HepG2 (cell line): ENCODE data around the gene CDK2AP2. TPM values are rescaled to one million over a fixed set of nuclear protein-coding genes. Genes with fewer than 3 reads are reported as not detected.

Experiments
- ATAC-seq: fragments of 200-7000 bp; cut with Tn5 transposase; 3 replicates; pipeline ENCODE4 v1.9.1; 2020; ENCODE audit warnings: mild to moderate bottlenecking, moderate library complexity
- BruUV-seq: library from RNA; stranded (reverse); fragments of 400-500 nt; replicated peaks from 2 replicates; lab custom pipeline; 2021; lab: Mats Ljungman, UMichigan
- CTCF ChIA-PET: fragments of 300-600 bp; formaldehyde crosslinking; extraction: SDS; loops from one replicate; lab custom pipeline; 2021; ENCODE audit warnings: low total read pairs, inconsistent platforms, low intra/inter-chr PET ratio; lab: Yijun Ruan, JAX
- POLR2A ChIA-PET: fragments of 350-600 bp; sonication (Branson Sonifier 250); formaldehyde crosslinking; loops from one replicate; lab custom pipeline; 2020; ENCODE audit warnings: antibody characterized with exemption, inconsistent platforms; lab: Yijun Ruan, JAX
- DNase-seq: peaks from one replicate; pipeline ENCODE4 v3.0.0-alpha.2; 2015; ENCODE audit warnings: low spot score
- FAIRE-seq: peaks from 3 replicates; lab custom pipeline; 2011; peaks lifted over from hg19 to GRCh38; lab: Jason Lieb, UNC
- H2AFZ ChIP-seq: one replicate; pipeline ENCODE4 v1.6.1; 2011; ENCODE audit warnings: low read length, inconsistent platforms
- H3K27ac ChIP-seq: fragments of 300-600 bp; 3 replicates; pipeline ENCODE4 v1.8.0; 2011; ENCODE audit warnings: mixed run types, mild to moderate bottlenecking, mixed read lengths, low read length, inconsistent platforms; ENCODE audit not compliant: insufficient read depth; ENCODE audit errors: extremely low read length
- H3K27me3 ChIP-seq, 2 experiments: fragments of 200-600 bp in 1 of 2; 2 replicates in 1 of 2; 3 replicates in 1 of 2; pipeline versions ENCODE4 v1.6.0 to v1.8.0; 2011; ENCODE audit warnings: low read length in 2 of 2, mild to moderate bottlenecking in 2 of 2, moderate library complexity in 2 of 2, inconsistent platforms in 1 of 2; ENCODE audit not compliant: insufficient read depth in 2 of 2, control insufficient read depth in 1 of 2
- H3K36me3 ChIP-seq, 2 experiments: fragments of 200-600 bp in 1 of 2; replicated peaks in 1 of 2; 2 replicates in 1 of 2; 3 replicates in 1 of 2; pipeline versions ENCODE4 v1.5.1 to v1.8.0; 2011; ENCODE audit warnings: low read length in 2 of 2, inconsistent platforms in 1 of 2; ENCODE audit not compliant: insufficient read depth in 2 of 2, control insufficient read depth in 1 of 2
- H3K4me1 ChIP-seq: 2 replicates; pipeline ENCODE4 v1.5.1; 2012; ENCODE audit warnings: low read length, inconsistent platforms; ENCODE audit not compliant: insufficient read depth
- H3K4me2 ChIP-seq: 2 replicates; pipeline ENCODE4 v1.6.0; 2011; ENCODE audit warnings: low read depth, low read length, inconsistent platforms
- H3K4me3 ChIP-seq, 3 experiments: fragments of 200-600 bp in 1 of 3; sonication (generic), shearing (Covaris generic) in 1 of 3; replicated peaks in 1 of 3; 2 replicates each; pipeline ENCODE4 v1.5.1; 2011 to 2016; ENCODE audit warnings: low read length in 3 of 3, inconsistent platforms in 2 of 3, low read depth in 2 of 3, mild to moderate bottlenecking in 2 of 3, control low read depth in 1 of 3, mixed read lengths in 1 of 3; ENCODE audit not compliant: insufficient read depth in 1 of 3
- H3K79me2 ChIP-seq: one replicate; pipeline ENCODE4 v1.6.1; 2011; ENCODE audit warnings: low read length, inconsistent platforms; ENCODE audit not compliant: insufficient read depth
- H3K9ac ChIP-seq: 2 replicates; pipeline ENCODE4 v1.6.0; 2011; ENCODE audit warnings: mild to moderate bottlenecking, low read depth, low read length, inconsistent platforms; ENCODE audit not compliant: insufficient read depth
- H3K9me3 ChIP-seq: 2 replicates; pipeline ENCODE4 v1.5.1; 2012; ENCODE audit warnings: mild to moderate bottlenecking, low read length
- H4K20me1 ChIP-seq: 2 replicates; pipeline ENCODE4 v1.6.0; 2011; ENCODE audit warnings: inconsistent platforms, mild to moderate bottlenecking, low read length, moderate library complexity; ENCODE audit not compliant: insufficient read depth
- ARID4A ChIP-seq: sonication (generic); formaldehyde crosslinking; IDR thresholded peaks from 2 replicates; pipeline ENCODE4 v1.5.0; 2020; ENCODE audit warnings: mild to moderate bottlenecking, missing genetic modification reagents, borderline replicate concordance
- ATF5 ChIP-seq: sonication (generic); formaldehyde crosslinking; IDR thresholded peaks from 2 replicates; pipeline ENCODE4 v1.4.0; 2020; ENCODE audit warnings: mild to moderate bottlenecking, low read depth, missing genetic modification reagents
- KDM2A ChIP-seq: sonication (generic); formaldehyde crosslinking; IDR thresholded peaks from 2 replicates; pipeline ENCODE4 v1.4.0; 2020; ENCODE audit warnings: low read depth, missing genetic modification reagents, borderline replicate concordance
- PATZ1 ChIP-seq: sonication (generic); formaldehyde crosslinking; IDR thresholded peaks from 2 replicates; pipeline ENCODE4 v1.4.0; 2020; ENCODE audit warnings: missing genetic modification reagents
- RBFOX2 ChIP-seq: fragments of 200-400 bp; formaldehyde crosslinking; IDR thresholded peaks from 2 replicates; pipeline ENCODE4 v1.6.1; 2017; ENCODE audit warnings: low read depth, mild to moderate bottlenecking, low read length
- SIX1 ChIP-seq: sonication (generic); formaldehyde crosslinking; IDR thresholded peaks from 2 replicates; pipeline ENCODE4 v1.4.0; 2020; ENCODE audit warnings: missing genetic modification reagents, borderline replicate concordance
- UBTF ChIP-seq: sonication (generic); formaldehyde crosslinking; IDR thresholded peaks from 2 replicates; pipeline ENCODE4 v1.4.0; 2020; ENCODE audit warnings: mild to moderate bottlenecking, missing genetic modification reagents
- ZNF788 ChIP-seq: sonication (generic); formaldehyde crosslinking; IDR thresholded peaks from 2 replicates; pipeline ENCODE4 v1.5.0; 2020; ENCODE audit warnings: mild to moderate bottlenecking, missing genetic modification reagents, borderline replicate concordance
- WGBS: methylation state at CpG from one replicate; pipeline ENCODE4 v1.1.6; 2017; ENCODE audit warnings: low lambda C conversion rate; 5-methylcytosine and 5-hydroxymethylcytosine counted together
- in situ Hi-C: cut with HindIII; loops from 2 replicates; pipeline ENCODE4 v1.10.0; 2017; ENCODE audit warnings: low pct_unique_long_range_greater_than_20kb; ENCODE audit not compliant: extremely low pct_ligation_motif_present
- intact Hi-C: fragments of 100-400 bp; cut with micrococcal nuclease; formaldehyde crosslinking; loops from one replicate; pipeline ENCODE4 v1.10.0; 2022; ENCODE audit not compliant: unreplicated experiment
- polyA plus RNA-seq, 8 experiments: library from polyadenylated mRNA; depleted of rRNA in 3 of 8; stranded (reverse) in 7 of 8; unstranded in 1 of 8; fragments of >200 nt; fragmentation: Illumina TruSeq in 4 of 8; extraction: Trizol in 4 of 8; gene quantifications; 2 replicates each; pipeline versions ENCODE4 v1.2.1 to v1.2.3, GENCODE V29; 2011 to 2016; ENCODE audit warnings: low read depth in 4 of 8, missing spikeins in 1 of 8, mixed read lengths in 1 of 8; ENCODE audit not compliant: insufficient read depth in 1 of 8
- total RNA-seq, 5 experiments: library from RNA; depleted of rRNA; stranded (reverse); fragments of >200 nt; fragmentation: Illumina TruSeq; extraction: Trizol; gene quantifications; 2 replicates each; pipeline ENCODE4 v1.2.3, GENCODE V29; 2016; ENCODE audit warnings: low read depth in 1 of 5

The CDK2AP2 gene
- total and polyA plus RNA-seq, 2 of the 13 experiments (the other 11 are each of a cell fraction or from before 2014, with no cell fraction given) = 15.0 to 23.2 TPM

- no peaks in the 10 kb centered on the region for H3K36me3 ChIP-seq
- ChIA-PET POLR2A (interaction anchor here (0.9 to 1.3 kb wide), 4 partner anchors 14 to 151 kb away, joined by 3 to 6 read pairs (median 4); partner anchors contain the start of genes AIP and PPP1CA), CTCF (interaction anchor here (2.1 to 2.2 kb wide), 2 partner anchors 104 to 115 kb away, joined by 6 to 18 read pairs; partner anchors contain the start of gene PPP1CA)
- peak within 1 kb of the TSS; percentile 54 to 91 (median 82) for H3K4me3 ChIP-seq
- peak within 1 kb of the TSS; percentile 95 for H3K4me2 ChIP-seq
- no TSS peak for BruUV-seq
- H3K9ac ChIP-seq = peak within 1 kb of the TSS; percentile 72
- no peak within 1 kb of the TSS for H2AFZ ChIP-seq
- H3K27me3 ChIP-seq = no peaks in the 10 kb centered on the region
- FAIRE-seq (no peak), ATAC-seq (peak; percentile 16), DNase-seq (peak; percentile 29)
- no peaks in the 10 kb centered on the region for H3K9me3 ChIP-seq
- H3K27ac ChIP-seq = peak within 1 kb of the TSS; percentile 65
- 1% methylated on average over 17 of the region's 58 CpGs for WGBS
- H3K4me1 ChIP-seq = peaks cover 42% of the 10 kb centered on the region
- in situ Hi-C loops (loop anchor here (5.0 kb wide), 1 partner anchor 103 kb away; the partner anchor contains the start of genes PPP1CA and TBC1D10C), intact Hi-C loops (loop anchor here (1.0 kb wide), 1 partner anchor 116 kb away; no protein-coding TSS in a partner anchor)
- no peaks in the 10 kb centered on the region for H4K20me1 ChIP-seq
- peaks cover 10% of the 10 kb centered on the region for H3K79me2 ChIP-seq
- TF ChIP-seq PATZ1 (CRISPR knock-in tag) (peak; percentile 66), SIX1 (CRISPR knock-in tag) (no peak), RBFOX2 (peak; percentile 38), ARID4A (CRISPR knock-in tag) (peak; percentile 19; the same call in 1 of the 2 replicates), UBTF (CRISPR knock-in tag) (0 out of 2 replicates have a peak, but pooled peaks have one; percentile 13), KDM2A (CRISPR knock-in tag) (0 out of 2 replicates have a peak, but pooled peaks have one; percentile 3), ZNF788 (CRISPR knock-in tag) (no peak), ATF5 (CRISPR knock-in tag) (no peak)
Measured at GRCh38 chr11:67504950-67505581, 2.9 kb downstream of the CDK2AP2 start, which contains the start of gene PITPNM1. PITPNM1 (minus strand) TSS chr11:67505363; CDS start chr11:67504180, 1,183 bp downstream.
